B cell (primary cell): ENCODE data around the gene OXCT1.

Source experiments
- CTCF ChIP-seq: fragments of 200-600 bp; IDR thresholded peaks from one replicate; pipeline ENCODE4 v1.8.0; 2022; ENCODE audit warnings: antibody characterized with exemption, mild to moderate bottlenecking
- EZH2 ChIP-seq: IDR thresholded peaks from 2 replicates; pipeline ENCODE4 v1.6.1; 2012; ENCODE audit warnings: borderline replicate concordance, low read depth, mild to moderate bottlenecking, moderate library complexity, low read length; ENCODE audit not compliant: insufficient read depth, poor library complexity, severe bottlenecking

GRCh38 chr5:41755705-41756104 is 114.5 kb downstream of the OXCT1 start:
- TF ChIP-seq CTCF, result no peak
- TF ChIP-seq EZH2, result no peak
